HG03064 (cell line): ENCODE measurements around the gene ZFAND3.
"Not testable (repeated sequence)": the region's sequence is repeated elsewhere in the genome, so short reads cannot be mapped to it uniquely, and the experiment has no call there.

Source experiments
- ATAC-seq: cut with Tn5 transposase; IDR thresholded peaks from one replicate; pipeline ENCODE4 v1.9.1; 2021; ENCODE audit warnings: low read depth; ENCODE audit not compliant: unreplicated experiment

ZFAND3 gene

DNA sequence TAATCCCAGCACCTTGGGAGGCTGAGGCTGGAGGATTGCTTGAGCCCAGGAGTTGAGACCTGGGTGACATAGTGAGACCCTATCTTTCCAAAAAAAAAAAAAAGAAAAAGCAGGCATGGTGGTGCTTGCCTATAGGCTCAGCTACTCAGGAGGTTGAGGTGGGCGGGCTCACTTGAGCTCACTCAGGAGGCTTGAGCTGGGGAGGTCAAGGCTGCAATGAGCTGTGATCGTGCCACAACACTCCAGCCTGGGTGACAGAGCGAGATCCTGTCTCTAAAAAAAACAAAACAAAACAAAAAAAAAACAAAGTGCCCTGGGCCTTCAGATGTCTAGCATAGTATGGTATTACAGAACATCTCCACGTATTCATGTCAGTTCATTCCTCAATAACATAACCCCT lies 42.9 kb downstream of the ZFAND3 start:
- no peak for ATAC-seq

DNA sequence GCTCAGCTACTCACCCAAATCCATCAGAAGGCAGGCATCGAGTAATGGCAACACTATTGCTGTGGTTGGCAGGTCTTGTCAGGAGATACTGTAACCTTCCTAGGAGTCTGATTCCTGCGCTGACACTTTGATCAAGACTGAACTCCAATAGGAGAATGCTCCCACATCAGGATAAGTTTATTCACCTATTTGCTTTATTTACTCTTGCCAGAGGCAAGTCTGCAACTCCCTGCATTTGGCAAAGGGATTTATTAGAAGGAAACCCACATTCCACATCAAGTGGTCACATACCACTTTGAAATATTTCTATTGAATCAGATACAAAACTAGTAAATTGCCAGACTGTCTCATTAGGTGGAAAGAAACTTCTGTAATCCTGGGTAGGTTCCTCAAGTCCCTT lies 43.5 kb downstream of the ZFAND3 start:
- no peak for ATAC-seq

DNA sequence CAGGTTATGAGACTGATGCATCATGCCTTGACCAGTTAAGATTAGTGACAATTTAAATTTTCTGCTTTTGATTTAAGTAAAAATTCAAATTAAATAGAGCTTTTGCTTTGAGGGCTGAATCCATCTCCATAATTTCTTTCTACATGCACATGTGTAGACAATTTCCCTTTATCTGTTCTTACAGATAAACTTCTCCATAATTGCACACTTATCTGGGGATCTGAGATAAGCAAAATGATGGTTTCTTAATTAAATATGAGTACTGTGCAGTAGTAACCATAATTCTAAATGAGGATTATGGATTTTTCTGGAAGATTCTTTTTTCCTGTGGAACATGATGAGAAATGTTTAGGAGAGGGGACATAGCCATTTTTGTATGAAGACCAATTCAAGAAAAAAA lies 44.7 kb downstream of the ZFAND3 start:
- ATAC-seq = no peak

DNA sequence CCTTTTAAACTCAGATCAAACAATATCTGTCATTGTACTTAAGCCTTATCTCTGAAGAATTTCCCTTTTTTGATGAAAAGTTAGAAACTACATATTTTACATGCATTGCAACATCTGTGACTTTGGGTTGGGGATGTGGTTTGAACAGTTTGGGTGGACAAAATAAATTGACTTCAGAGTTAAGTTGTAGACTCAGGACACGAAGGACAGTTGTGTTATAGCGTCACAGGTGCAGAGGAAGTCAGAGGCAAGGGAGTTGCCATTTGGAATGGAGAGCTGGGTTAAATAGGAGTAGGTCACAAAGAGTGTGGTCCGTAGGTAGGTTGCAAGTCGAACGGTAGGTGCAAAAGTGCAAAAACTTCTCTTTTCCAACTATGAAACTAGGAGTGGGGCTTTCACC lies 46.0 kb downstream of the ZFAND3 start:
- ATAC-seq = no peak

DNA sequence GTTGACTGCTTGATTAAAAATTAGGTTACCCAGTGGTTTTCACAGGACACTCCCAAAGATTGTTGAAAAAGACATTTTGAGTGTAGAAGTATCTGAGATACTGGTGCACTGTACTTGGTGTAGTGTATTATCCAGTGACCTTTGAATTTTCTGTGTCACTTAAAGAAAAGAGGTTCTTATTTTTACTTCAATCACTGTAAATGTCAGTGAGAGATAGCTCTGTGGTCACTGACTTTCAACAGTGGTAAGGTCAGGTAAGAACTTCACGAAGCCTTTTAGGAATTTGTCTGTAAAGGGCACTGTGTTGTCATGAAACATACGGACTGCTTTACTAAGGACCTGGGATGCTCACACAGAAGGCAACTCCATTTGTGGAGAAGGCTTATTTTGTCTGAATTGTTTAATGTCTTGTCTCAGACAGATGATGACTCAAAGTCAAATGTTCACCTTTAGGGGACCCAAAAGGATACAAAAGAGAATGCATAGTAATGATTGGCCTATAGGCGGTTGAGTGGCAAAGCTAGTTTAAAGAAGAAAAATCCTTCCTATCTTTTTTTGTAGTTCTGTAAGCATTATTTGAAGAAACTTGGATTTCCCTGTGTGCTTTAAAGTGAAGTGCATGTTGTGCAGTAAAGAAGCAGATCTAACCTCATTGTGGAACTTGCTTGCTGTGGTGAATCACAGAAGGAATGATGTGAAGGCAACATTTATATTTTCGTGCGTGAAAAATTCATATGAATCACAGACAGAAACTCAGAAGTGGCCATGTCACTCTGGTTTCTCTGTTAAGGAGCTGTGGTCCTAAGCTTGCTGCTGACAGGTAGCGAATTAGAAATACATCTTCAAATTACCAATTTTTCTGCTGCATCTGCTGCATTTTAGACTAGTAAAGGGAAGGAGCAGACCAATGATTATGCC lies 47.3 kb downstream of the ZFAND3 start:
- ATAC-seq = no peak

DNA sequence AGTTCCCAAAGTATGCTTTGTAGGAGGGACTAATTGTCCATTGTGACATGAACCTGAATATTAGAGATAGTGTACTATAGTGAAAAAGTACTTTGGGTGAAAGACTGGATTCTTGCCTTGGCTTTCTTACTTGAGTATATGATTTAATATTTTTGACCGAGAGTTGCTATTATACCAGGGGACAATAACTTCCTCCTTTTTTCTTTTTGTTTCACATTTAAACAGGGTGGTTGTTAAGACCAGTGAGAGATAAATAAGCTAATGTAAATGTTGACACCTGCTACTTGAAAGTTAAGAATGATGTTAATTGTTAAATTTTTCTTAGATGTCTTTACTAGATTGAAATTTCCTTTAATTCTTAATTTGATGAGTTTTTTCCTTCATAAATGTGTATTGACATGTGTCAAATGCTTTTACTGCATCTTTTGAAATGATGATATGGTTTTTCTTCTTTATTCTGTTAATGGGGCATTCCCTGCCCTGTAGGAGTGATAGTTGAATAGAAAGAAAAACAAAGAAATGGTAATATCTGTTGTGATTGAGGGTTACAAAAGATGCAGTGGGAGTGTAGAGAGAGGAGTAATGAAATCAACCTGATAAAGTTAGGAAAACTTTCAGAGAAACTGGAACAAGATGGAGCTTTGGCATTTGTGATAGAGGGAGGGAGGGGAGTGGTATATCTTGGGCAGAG lies 48.4 kb downstream of the ZFAND3 start:
- ATAC-seq = no peak

DNA sequence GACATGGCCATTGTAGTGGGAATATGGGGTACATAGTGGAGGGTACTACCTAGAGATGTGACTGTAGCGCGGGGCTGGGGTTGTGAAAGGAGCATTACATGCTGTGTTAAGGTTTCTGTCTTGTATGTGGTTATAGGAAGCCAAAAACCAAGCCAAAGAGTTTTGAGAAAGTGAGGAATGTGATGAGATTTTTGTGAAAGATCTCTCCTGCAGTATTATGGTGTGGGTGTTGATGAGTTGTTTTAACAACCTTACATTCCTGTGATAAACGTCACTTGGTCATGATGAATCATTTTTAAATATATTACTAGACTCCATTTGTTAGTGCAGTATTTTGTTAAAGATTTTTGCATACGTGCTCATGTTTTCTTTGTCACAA lies 48.9 kb downstream of the ZFAND3 start:
- no peak for ATAC-seq

DNA sequence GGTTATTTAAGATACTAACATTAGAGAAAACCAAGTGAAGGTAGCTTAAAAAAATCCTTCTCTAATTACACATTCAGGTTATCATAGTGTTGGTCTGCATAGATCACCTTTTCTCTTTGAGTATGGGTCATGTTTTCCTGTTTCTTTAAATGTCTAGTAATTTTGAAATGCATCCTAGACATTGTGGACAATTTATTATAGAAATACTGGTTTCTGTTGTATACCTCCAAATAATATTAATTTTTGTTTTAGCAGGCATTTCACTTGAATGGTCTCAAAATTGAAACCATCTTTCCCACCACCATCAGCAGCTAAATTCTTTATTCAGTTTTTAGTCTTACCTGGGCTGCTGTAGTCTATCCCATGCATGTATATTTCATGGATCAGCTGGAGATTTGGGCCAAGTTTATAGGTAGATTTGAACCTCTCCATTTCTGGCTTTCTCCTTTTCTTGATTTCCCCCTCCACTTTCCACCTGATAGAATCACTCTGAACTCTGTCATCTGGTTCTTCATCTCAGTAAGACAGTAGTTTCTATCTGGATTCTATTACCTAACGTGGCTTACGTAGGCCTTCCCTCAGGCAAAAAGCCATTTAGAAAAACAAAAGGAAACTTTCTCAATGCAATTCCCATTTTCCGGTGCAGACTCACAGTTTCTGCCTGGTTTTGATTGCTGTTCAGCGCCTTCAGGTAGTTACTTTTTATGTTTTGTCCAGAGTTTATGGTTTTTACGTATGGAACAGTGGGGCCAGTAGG lies 52.3 kb downstream of the ZFAND3 start:
- ATAC-seq = no peak

DNA sequence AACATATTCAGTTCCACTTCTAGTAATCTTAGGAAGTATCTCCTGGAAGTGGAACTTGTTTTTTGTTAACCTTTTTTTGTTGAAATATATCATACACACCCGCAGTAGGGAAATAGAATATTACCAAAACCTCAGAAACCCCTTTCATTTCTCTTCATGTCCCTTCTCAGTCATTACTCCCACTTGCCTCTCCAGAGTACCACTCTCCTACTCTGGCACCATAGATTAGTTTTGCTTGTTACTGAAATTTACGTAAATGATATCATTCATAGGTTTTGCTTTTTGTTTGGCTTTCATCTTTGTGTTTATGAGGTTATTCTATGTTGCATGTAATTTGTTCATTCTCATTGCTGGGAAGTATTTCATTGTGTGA lies 52.8 kb downstream of the ZFAND3 start:
- no peak for ATAC-seq

DNA sequence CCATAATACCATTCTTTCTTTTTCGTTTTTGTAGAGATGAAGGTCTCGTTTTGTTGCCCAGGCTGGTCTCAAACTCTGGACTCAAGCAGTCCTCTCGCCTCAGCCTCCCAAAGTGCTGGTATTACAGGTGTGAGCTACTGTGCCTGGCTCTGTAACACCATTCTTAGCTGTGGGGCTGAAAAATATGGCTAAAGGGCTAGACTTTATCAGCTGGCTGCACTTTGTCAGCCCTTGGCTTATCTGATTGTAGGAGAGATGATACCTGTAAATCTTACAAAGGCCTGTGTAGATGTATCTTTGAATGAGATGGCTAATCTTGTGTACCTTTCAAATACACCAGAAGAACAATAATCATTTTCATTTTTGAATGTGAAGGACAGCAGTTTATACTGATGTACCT lies 55.2 kb downstream of the ZFAND3 start:
- ATAC-seq = no peak

DNA sequence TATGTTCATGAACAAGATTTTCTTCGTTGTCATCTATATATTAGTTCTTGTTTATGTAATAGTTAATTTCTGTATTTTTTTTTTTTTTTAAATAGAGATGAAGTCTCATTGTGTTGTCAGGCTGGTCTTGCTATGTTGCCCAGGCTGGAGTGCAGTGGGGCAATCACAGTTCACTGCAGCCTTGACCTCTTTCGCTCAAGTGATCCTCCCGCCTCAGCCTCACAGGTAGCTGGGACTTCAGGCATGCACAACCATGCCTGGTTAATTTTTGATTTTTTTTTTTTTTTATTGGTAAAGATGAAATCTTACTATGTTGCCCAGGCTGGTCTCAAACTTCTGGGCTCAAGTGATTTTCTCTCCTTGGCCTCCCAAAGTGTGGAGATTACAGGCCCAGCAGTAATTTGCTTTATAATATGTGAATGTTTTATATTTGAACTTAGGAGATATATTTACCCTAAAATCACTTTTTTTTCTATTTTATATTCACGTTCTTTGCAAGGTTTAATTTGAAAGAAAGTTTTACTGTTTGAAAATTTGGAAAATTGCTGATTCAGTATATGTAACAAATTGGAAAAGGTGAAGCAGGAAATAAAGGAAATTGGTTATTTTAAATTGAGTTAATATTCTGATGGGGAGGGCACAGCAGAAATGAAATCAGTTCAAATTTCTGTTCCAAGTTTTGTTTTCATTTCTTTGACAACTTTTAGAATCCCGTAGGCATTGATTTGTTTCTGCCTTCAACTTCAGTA lies 56.2 kb downstream of the ZFAND3 start:
- ATAC-seq = no peak

DNA sequence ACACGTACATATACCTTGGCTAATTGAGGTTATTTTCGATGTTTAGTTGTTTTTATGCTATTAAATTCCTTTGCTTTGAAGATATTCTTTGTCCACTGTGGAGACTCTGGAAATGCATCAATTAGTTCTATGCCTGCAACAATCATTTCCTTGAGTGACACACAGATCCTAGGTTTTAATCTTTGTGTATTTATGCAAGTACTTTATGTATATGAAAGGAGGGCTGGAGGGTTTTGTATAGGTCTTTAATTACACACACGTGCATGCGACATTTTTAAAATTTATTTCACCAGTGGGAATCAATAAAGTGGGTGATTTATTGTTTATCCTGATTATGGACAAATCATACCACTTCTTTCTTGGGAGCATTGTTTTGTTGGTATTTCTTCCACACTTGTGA lies 57.3 kb downstream of the ZFAND3 start:
- ATAC-seq = no peak

DNA sequence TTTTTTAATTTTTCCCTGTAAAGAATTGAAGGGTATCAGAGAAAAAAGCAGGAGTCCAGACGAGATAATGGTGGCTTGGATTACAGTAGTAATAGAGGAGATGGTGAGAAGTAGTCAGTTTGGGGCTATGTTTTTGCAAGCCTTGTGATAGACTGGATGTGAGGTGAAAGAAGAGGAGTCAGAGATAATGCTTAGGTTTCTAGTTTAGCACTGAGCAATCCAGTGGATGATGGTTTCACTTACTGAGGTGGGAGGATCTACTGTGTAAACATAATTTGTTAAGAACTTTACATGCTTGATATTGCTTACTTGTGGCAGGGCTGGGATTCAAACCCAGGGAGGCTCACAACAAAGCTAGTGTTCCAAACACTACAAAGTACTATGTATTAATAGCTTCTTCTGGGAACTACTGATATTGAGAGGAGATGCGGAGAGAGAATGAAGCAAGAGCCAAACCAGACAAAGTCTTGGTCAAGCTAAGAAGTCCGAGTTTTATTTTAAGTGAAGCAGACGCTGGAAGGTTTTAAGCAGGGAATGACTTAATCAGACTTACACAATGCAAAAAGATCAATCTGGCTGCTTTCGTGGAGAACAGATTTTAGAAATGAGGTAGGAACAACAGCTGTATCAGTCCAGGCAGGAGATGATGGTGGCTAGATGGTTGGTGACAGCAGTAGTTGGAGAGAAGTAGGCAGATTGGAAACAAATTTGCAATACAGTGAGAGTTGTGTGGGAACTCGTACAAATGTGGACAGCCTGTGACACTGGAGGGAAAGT lies 58.0 kb downstream of the ZFAND3 start:
- no peak for ATAC-seq

DNA sequence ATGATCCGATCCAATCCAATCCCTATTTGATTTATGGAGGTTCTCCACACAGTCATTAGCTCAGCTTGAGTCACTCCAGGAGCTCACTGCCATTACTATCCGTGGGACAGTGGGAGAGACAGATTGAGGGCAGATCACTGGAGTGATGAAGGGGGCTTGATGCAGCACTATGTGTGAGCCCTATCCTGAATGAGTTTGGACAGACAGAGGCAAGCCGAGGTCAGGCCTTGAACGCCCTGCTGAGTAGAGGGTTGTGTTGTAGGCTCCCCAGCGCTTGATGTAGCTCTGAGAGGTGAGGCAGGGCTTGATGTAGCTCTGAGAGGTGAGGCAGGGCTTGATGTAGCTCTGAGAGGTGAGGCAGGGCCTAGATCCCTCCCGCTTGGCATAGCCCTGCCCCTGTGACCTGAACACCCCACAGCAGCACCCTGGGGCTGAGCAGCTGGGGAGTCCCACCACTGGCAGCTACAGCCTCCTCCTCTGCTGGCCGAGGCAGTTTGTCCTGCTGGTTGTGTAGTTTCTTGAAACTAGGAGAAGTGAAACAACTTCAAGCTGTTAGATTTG lies 58.7 kb downstream of the ZFAND3 start:
- no peak for ATAC-seq

DNA sequence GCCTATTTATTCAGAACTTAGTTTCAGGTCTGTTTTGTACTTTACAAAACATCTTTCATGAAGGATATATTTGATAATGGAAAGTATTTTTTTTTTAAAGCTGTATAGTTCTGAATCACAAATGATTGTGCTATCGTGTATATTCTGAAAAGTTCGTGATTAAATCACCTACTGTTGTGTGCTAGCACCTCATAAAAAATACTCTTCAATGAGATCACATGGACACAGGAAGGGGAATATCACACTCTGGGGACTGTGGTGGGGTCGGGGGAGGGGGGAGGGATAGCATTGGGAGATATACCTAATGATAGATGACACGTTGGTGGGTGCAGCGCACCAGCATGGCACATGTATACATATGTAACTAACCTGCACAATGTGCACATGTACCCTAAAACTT lies 61.1 kb downstream of the ZFAND3 start:
- not testable (repeated sequence) for ATAC-seq

DNA sequence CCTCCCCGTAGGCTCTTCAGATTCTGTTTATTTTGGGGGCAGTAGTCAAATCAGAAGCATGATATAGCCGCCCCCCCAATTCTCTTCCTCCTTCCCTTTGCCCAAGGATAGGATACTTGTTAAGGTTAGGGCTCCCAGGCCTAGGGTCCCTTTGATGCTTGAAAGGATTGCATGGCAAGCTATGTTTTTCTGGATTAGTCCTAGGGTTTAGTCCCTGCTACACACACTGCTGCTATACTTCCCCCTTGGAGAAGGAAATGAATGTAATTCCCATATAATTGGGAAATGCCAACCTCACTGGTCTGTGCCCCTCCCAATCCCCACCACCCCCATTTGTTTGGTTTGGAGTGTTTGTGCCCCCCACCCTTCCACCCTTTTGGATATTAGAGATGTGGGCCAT lies 62.8 kb downstream of the ZFAND3 start:
- no peak for ATAC-seq

DNA sequence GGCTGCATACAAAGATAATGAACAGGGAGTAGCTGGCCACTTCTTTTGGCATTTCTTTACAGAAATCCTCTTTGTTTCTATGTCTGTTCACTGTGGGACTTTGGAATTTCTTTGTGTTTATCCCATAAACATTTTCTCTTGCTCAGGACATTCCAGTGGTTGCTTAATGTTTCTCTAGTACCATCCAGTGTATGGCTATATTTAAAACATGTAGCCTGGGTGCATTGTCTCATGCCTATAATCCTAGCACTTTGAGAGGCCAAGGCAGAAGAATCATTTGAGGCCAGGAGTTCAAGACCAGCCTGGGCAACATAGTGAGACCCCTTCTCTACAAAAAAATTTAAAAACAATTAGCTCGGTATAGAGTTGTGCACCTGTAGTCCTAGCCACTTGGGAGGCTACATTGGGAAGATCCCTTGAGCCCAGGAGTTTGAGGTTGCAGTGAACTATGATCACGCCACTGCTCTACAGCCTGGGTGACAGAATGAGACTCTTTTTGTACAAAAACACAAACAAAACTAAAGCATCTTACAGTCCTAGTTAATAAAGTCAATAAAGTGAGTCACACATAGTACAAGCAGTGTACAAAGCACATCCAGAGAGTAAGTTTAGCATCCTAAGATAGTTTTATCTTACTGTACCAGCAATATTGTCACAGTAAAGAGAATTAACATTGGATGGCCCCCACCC lies 63.3 kb downstream of the ZFAND3 start:
- ATAC-seq = no peak

DNA sequence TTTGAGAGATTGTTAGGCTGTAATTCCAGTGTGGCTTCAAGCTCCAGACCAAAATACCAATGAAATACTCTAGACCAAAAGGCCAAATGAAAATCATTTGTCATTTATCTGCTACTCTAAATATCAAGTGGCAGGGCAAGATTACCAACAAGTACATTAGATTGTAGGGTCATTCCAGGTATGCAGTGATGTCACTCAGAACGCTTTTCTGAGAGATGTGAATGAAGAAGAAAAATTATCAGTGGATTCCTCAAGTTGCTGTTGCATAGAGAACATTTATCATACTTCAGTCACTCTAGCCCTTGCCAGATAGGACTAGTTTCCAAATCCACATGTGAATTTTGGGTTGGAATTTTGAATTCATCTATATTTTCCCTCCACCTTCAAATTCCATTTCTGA lies 65.0 kb downstream of the ZFAND3 start:
- ATAC-seq = no peak

DNA sequence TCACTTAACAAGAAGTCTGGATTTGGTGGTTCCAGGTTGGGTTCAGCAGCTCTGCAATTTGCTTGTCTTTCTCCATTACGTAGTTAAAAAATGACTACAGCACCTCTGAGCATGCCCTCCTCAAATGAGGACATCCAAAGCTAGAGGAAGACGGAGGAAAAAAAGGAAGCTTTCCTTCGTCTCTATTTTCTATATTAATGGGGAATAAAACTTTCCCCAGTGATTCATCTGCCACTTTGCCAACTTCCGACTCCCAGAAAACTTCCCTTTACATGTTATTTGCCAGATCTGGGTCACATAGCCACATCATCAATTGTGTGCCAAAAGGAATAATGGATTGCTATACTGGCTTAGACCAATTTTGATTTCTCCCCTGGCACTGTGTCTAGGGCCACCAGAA lies 69.5 kb downstream of the ZFAND3 start:
- no peak for ATAC-seq
